ENCODE data around the gene OR52L1.

OR52L1 gene

GRCh38 chr11:5986885-5987284, at the start of gene OR52L1:
Gene OR52L1 (minus strand): TSS chr11:5986985. CDS start chr11:5986930, 55 bp downstream.
- H3K27ac ChIP-seq (ENCODE audit: low read length): no peak within 1 kb of the TSS
- H3K27me3 ChIP-seq (ENCODE audit: low read depth, low read length): peaks cover 10% of the 10 kb centered on the region; the same call in 1 of the 2 replicates
- no peak within 1 kb of the TSS for H3K4me2 ChIP-seq (ENCODE audit: low read length)
- no peak within 1 kb of the TSS for H3K9ac ChIP-seq (ENCODE audit: low read length)
- H3K9me3 ChIP-seq (ENCODE audit: insufficient read depth, low read length): no peaks in the 10 kb centered on the region
- H3K79me2 ChIP-seq (ENCODE audit: low read length): no peaks in the 10 kb centered on the region
- H3K4me3 ChIP-seq (ENCODE audit: low read length): no peak within 1 kb of the TSS
- TF ChIP-seq CTCF (IDR thresholded peaks at IDR 0.05; ENCODE audit: low read depth, low read length) (no peak), EZH2phosphoT487 (IDR thresholded peaks at IDR 0.05; ENCODE audit: low read depth) (no peak)
- no peaks in the 10 kb centered on the region for H3K36me3 ChIP-seq (replicated peaks; ENCODE audit: low read depth, low read length)
- H2AFZ ChIP-seq (ENCODE audit: low read depth, low read length): no peak within 1 kb of the TSS
- no peaks in the 10 kb centered on the region for H4K20me1 ChIP-seq (ENCODE audit: insufficient read depth, low read length)
- no peaks in the 10 kb centered on the region for H3K4me1 ChIP-seq (ENCODE audit: low read length)

GRCh38 chr11:6030708-6031405, 44.1 kb upstream of the OR52L1 start, which contains the start of gene OR56A1:
Gene OR56A1 (minus strand): TSS chr11:6030758. CDS start chr11:6027692, 3,066 bp downstream.
- H4K20me1 ChIP-seq (ENCODE audit: insufficient read depth, low read length): no peaks in the 10 kb centered on the region
- no peak within 1 kb of the TSS for H2AFZ ChIP-seq (ENCODE audit: low read depth, low read length)

GRCh38 chr11:6027501-6027900, 40.7 kb upstream of the OR52L1 start:
- no peak for TF ChIP-seq EZH2phosphoT487 (IDR thresholded peaks at IDR 0.05; ENCODE audit: low read depth)
- Histone ChIP-seq H3K9me3 (ENCODE audit: insufficient read depth, low read length) (no peaks in the 10 kb centered on the region), H3K79me2 (ENCODE audit: low read length) (no peaks in the 10 kb centered on the region), H4K20me1 (ENCODE audit: insufficient read depth, low read length) (no peaks in the 10 kb centered on the region), H3K27ac (ENCODE audit: low read length) (no peak overlapping the region), H3K9ac (ENCODE audit: low read length) (no peak overlapping the region), H3K27me3 (ENCODE audit: low read depth, low read length) (peaks cover 27% of the 10 kb centered on the region), H3K4me2 (ENCODE audit: low read length) (no peak overlapping the region), H3K36me3 (replicated peaks; ENCODE audit: low read depth, low read length) (no peaks in the 10 kb centered on the region), H2AFZ (ENCODE audit: low read depth, low read length) (no peak overlapping the region), H3K4me1 (ENCODE audit: low read length) (no peaks in the 10 kb centered on the region), H3K4me3 (ENCODE audit: low read length) (no peak overlapping the region)

More at GRCh38 chr11:6030708-6031405, 44.1 kb upstream of the OR52L1 start, which contains the start of gene OR56A1:
- TF ChIP-seq CTCF (IDR thresholded peaks at IDR 0.05; ENCODE audit: low read depth, low read length) (no peak), EZH2phosphoT487 (IDR thresholded peaks at IDR 0.05; ENCODE audit: low read depth) (no peak)
- Histone ChIP-seq H3K9ac (ENCODE audit: low read length) (no peak within 1 kb of the TSS), H3K79me2 (ENCODE audit: low read length) (no peaks in the 10 kb centered on the region), H3K27ac (ENCODE audit: low read length) (no peak within 1 kb of the TSS), H3K4me3 (ENCODE audit: low read length) (no peak within 1 kb of the TSS), H3K36me3 (replicated peaks; ENCODE audit: low read depth, low read length) (no peaks in the 10 kb centered on the region), H3K4me1 (ENCODE audit: low read length) (no peaks in the 10 kb centered on the region), H3K27me3 (ENCODE audit: low read depth, low read length) (peaks cover 18% of the 10 kb centered on the region), H3K9me3 (ENCODE audit: insufficient read depth, low read length) (no peaks in the 10 kb centered on the region), H3K4me2 (ENCODE audit: low read length) (no peak within 1 kb of the TSS)

- Histone ChIP-seq H2AFZ (ENCODE audit: low read depth, low read length) (no peak overlapping the region), H3K27ac (ENCODE audit: low read length) (no peak overlapping the region), H3K27me3 (ENCODE audit: low read depth, low read length) (peaks cover 27% of the 10 kb centered on the region), H3K4me1 (ENCODE audit: low read length) (no peaks in the 10 kb centered on the region), H3K4me3 (ENCODE audit: low read length) (no peak overlapping the region), H3K36me3 (replicated peaks; ENCODE audit: low read depth, low read length) (no peaks in the 10 kb centered on the region), H3K9me3 (ENCODE audit: insufficient read depth, low read length) (no peaks in the 10 kb centered on the region), H4K20me1 (ENCODE audit: insufficient read depth, low read length) (no peaks in the 10 kb centered on the region), H3K79me2 (ENCODE audit: low read length) (no peaks in the 10 kb centered on the region), H3K9ac (ENCODE audit: low read length) (no peak overlapping the region), H3K4me2 (ENCODE audit: low read length) (no peak overlapping the region)
- TF ChIP-seq EZH2phosphoT487 (IDR thresholded peaks at IDR 0.05; ENCODE audit: low read depth) (no peak), CTCF (IDR thresholded peaks at IDR 0.05; ENCODE audit: low read depth, low read length) (no peak)
These were observed 38.3 kb upstream of the OR52L1 start for GRCh38 chr11:6025056-6025455.
